Measurements from ENCODE around the gene PRR7. TPM values are rescaled to one million over a fixed set of nuclear protein-coding genes. Genes with fewer than 3 reads are reported as not detected.

The PRR7 gene
- total and polyA plus RNA-seq, 7 donors, result 0.39 to 3.8 (median 1.8) TPM

- Histone ChIP-seq H3K27me3 (ENCODE audit: insufficient read depth in 3 of 3, low read length in 2 of 3) (no peaks in the 10 kb centered on the region), H3K36me3 (ENCODE audit: insufficient read depth in 1 of 2, low read depth in 1 of 2) (no peaks in the 10 kb centered on the region), H3K27ac (no peak overlapping the region), H3K4me3 (no peak overlapping the region), H3K9me3 (no peaks in the 10 kb centered on the region), H3K4me1 (peaks cover 29% of the 10 kb centered on the region)
- intact Hi-C loops (cut with DNase I), result no loop called here
- WGBS, 3 donors, result 72 to 74% (median 73%) methylated on average over 11 of the region's 11 CpGs
- ATAC-seq (no peak), DNase-seq (no peak)
- no peak for TF ChIP-seq CTCF (IDR thresholded peaks at IDR 0.05)
Observed at GRCh38 chr5:177475563-177476427, 29.2 kb downstream of the PRR7 start.

DNA sequence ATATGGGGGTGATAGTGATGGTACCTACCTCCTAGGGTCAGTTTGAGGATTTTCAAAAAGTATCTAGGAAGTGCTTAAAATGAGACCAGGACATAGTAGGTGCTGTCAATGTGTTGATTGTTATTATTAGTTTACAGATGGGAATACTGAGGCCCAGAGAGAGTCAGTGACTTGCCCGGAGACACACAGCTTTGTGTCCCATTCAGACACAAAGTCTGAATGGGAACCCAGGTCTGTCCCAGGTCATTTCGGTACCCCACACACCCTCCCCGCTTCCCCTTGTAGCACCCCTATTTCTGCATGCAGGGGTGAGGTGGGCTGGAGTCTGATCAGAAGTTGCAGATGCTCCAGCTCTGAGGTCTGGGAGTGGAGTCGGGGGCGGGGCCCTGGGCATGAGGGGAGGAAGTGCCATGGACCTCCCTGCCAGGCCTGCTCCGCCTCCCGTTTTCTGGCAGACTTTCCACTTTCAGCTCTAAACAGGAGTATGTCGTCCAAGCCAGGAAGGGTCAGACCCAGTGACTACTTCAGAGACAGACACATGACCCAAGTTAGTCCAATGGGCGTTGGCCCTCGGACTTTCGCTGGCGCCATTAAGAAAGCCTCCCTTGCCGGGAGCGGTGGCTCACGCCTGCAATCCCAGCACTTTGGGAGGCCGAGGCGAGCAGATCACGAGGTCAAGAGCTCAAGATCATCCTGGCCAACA lies 30.1 kb downstream of the PRR7 start:
- intact Hi-C loops (cut with DNase I), result no loop called here
- H3K27ac ChIP-seq, result no peak overlapping the region
- peaks cover 29% of the 10 kb centered on the region for H3K4me1 ChIP-seq
- ATAC-seq (no peak), DNase-seq (peak in 1 of 2 donors; percentile 65)
- 77 to 79% (median 77%) methylated on average over 18 of the region's 18 CpGs for WGBS, 3 donors
- H3K27me3 ChIP-seq (ENCODE audit: insufficient read depth in 3 of 3, low read length in 2 of 3), result no peaks in the 10 kb centered on the region
- H3K4me3 ChIP-seq, result no peak overlapping the region
- no peaks in the 10 kb centered on the region for H3K9me3 ChIP-seq
- no peak for TF ChIP-seq CTCF (IDR thresholded peaks at IDR 0.05)
- H3K36me3 ChIP-seq (ENCODE audit: insufficient read depth in 1 of 2, low read depth in 1 of 2), result peaks cover 0 to 4% of the 10 kb centered on the region in 2 donors

- peak overlapping the region; percentile 80 for H3K27ac ChIP-seq
Observed at GRCh38 chr5:177477701-177478477, 31.3 kb downstream of the PRR7 start.

More at GRCh38 chr5:177477701-177478477, 31.3 kb downstream of the PRR7 start:
- WGBS, 3 donors, result 92 to 95% (median 93%) methylated on average over 13 of the region's 13 CpGs
- peaks cover 0 to 7% of the 10 kb centered on the region in 2 donors for H3K36me3 ChIP-seq (ENCODE audit: insufficient read depth in 1 of 2, low read depth in 1 of 2)
- no peaks in the 10 kb centered on the region for H3K27me3 ChIP-seq (ENCODE audit: insufficient read depth in 3 of 3, low read length in 2 of 3)
- H3K9me3 ChIP-seq, result no peaks in the 10 kb centered on the region
- intact Hi-C loops (cut with DNase I), result no loop called here
- no peak for DNase-seq
- no peak overlapping the region for H3K4me3 ChIP-seq
- peaks cover 21% of the 10 kb centered on the region for H3K4me1 ChIP-seq
- no peak for TF ChIP-seq CTCF (IDR thresholded peaks at IDR 0.05)
- ATAC-seq, result peak in 2 of 4 donors; percentile 0 to 2

Data from psoas muscle (tissue), 8 donors.